SK-N-MC (cell line): ENCODE measurements around the gene EFNB2.

Experiments
- EZH2 ChIP-seq: fragments of 200-600 bp; sonication (generic); IDR thresholded peaks from one replicate; pipeline ENCODE4 v1.6.1; 2017; ENCODE audit warnings: antibody characterized with exemption
- FOXP2 ChIP-seq: optimal IDR thresholded peaks from 2 replicates; pipeline ENCODE3; 2011; ENCODE audit warnings: mild to moderate bottlenecking, moderate library complexity; ENCODE audit not compliant: insufficient read depth; ENCODE audit errors: extremely low read length, control extremely low read depth
- POLR2AphosphoS5 ChIP-seq: IDR thresholded peaks from 2 replicates; pipeline ENCODE4 v1.6.1; 2012; ENCODE audit warnings: mild to moderate bottlenecking, low read depth, low read length, borderline replicate concordance

DNA sequence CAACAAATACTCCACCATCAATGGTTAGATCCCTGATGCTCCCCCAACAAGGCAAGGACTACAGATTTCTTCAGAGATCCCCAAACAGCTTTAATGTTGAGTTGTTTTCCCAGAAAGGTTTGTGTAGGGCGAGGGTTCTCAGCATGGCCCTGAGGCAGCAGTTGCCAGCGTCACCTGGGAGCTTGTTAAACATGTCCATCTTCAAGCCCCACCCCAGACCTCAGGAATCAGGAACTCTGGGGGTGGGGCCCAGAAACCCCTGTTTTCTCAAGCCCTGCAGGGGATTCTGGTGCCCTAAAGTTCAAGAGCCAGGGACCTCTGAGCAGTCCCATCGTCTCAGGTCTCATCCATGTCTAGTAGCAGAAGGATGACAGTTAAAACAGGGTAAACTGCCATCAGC is 9.6 kb downstream of the EFNB2 start:
- TF ChIP-seq POLR2AphosphoS5 (no peak), EZH2 (no peak), FOXP2 (no peak)
